GM19455 (cell line): ENCODE results near the gene SLC30A3.
"Not testable (repeated sequence)": the region's sequence is repeated elsewhere in the genome, so short reads cannot be mapped to it uniquely, and the experiment has no call there.

ENCODE experiments used
- ATAC-seq: cut with Tn5 transposase; IDR thresholded peaks from one replicate; pipeline ENCODE4 v1.9.1; 2021; ENCODE audit not compliant: unreplicated experiment

The SLC30A3 gene

DNA sequence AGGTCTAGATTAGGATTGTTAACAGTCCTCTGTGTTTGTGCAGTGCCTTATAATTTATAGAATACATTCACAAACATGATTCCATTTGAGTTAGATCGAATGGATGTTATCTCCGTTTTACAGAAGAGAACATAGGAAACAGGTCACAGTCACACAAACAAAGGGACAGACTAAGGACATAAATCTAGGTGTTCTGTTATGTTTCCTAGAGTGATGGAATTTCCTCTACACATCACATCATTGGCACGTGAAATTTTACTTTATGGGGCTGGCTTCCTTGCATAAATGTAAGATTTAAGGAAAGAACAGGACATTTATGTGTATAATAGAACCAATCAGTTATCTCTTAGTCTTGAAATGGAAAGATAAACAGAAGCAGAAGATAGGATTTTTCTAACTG, 25.8 kb upstream of the SLC30A3 start:
- no peak for ATAC-seq

DNA sequence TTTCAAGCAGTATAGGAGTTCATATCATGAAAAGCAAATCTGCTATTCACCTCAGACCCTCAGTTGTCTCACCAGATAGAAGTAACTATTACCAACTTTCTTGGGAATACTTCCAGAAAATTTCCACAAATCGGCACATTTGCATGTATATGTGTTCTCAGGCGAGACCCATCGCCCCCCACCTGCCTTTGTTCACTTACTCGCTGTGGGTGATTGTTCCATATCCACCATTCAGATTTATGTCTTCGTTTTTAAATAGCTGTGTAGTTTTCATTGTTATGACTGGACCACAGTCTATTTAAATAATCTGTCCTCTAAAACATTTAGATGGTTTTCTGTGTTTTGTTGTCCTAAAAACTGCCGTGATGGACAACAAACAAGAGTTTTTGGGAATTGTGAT, 22.6 kb upstream of the SLC30A3 start:
- no peak for ATAC-seq

DNA sequence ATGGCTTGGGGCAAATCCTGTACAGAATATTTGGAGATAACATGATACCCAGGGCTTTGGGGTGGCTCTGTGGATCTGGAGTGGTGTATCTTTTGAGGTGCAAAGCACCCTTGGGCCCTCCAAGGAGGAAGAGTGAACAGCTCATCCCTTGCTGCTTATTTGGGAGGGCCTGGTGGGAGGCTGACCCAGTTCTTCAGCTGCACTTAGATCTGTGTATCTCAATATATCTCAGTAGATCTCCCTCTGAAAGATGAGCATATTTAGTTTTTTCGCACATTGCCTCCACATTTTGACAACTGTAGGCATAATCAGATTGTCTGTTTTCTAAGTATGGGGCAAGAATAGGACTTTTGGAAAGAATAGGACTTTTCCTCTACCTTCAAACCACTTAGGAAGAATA, 22.1 kb upstream of the SLC30A3 start:
- ATAC-seq = no peak

DNA sequence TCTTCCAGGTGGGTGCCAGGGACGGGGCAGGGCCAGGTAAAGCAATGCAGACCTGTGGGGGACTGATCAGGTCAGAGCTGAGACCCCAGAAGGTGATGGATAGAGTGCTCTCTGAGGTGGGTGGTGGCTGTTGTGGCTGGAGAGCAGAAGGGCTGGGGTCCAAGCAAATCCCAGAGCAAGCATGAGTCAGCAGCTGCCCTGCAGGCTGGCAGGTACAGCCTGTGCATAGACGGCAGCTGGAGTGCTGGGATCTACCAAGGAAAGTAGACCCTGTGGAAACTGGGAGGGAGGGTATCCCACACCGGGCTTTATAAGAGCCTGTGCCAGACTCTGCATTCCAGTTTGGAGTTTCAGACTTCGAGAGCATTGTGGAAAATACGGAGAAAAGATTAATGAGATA, 20.0 kb upstream of the SLC30A3 start:
- no peak for ATAC-seq

DNA sequence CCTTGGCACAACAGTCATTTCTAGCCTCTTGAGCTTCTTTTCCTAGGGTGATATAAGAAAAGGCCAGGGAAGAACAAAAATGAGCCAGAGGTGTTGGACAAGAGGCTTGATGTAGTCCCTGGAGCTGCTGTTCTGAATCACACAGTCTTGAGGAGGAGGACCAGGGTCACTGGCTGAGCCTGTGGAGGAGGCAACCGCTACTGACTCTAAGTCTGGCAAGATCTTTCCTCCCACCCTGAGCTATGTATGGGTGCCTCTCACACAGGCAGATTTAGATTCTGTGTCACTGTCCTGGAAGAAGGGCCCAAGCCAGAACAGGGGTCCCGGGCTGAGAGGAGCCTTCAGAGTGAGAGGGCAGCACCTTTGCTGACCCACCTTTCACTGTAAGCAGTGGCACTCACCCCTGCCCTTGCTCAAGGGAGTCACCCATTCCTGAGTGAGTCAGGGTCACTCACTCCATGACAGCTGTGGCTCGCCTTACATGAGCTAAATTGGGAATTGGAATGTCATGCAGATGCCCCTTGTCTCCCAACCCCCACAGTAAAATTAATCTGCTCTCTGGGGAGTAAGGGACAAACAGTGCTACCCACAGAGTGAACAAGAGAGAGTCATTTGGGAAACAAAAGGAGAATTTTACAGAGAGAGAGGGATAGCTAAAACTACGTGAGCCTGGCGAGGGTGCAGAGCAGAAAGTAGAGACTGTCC, 19.2 kb upstream of the SLC30A3 start, which contains the start of gene TRIM54:
TSS of gene TRIM54 (plus strand) at position 575 of the 705 bp plus-strand sequence. CDS start 303 bp downstream, outside the sequence.
- no peak for ATAC-seq

DNA sequence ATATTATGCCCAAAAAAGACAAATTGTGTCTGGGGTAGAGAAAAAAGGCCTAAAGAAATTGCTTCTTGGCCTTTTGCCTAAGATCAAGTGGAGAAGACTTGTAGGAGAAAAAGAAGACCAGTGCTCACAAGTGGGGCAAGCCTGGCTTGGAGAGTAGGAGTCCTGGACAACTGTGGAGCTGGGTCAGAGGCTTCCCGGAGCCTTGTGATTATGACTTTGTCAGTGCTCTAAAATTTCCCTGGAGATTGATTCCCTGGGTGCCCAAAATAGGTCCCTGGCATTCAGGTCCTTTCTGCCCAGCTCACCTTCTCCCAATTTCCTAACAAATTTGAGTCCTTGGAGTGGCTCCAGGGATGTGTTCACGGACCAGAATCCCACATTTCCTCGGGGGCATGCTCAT, 18.6 kb upstream of the SLC30A3 start:
- ATAC-seq = no peak

DNA sequence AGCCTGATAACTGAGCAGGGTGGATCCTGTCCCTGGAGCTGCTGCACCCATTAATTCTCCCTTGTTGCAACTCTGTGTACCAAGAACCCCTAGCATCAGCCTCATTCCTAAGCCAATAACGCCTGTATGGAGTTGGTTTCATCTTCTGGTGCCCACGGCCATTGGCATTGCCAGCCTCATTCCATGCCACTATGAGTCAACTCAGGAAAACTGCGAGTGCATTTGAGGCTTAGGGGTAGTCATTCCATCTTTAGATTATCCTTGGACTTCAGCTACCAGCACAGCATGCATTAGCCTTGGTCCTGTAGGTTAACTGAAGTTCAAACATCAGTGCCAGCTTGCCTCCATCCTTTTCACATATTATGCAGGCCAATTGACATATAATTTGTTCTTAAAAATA, 18.0 kb upstream of the SLC30A3 start:
- ATAC-seq = no peak

DNA sequence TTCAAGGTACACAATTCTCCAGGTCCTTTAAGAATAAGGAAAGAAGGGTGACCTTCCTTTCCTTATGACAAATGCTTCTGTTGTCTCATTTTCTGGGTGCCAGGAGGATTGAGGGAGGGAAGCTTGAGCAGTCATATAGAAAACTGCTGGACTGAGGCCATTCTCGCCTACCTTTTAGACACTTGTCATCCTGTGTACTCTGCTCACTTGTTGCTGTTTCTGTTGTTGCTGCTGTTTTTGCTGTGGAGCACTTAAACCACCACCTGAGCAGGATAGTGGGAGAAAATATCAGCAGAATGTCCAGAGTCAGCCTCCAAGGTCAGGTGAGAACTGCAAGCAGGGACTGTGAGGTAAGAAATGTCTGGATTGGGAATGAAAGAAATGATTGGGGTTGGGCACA, 15.2 kb upstream of the SLC30A3 start:
- ATAC-seq = no peak

DNA sequence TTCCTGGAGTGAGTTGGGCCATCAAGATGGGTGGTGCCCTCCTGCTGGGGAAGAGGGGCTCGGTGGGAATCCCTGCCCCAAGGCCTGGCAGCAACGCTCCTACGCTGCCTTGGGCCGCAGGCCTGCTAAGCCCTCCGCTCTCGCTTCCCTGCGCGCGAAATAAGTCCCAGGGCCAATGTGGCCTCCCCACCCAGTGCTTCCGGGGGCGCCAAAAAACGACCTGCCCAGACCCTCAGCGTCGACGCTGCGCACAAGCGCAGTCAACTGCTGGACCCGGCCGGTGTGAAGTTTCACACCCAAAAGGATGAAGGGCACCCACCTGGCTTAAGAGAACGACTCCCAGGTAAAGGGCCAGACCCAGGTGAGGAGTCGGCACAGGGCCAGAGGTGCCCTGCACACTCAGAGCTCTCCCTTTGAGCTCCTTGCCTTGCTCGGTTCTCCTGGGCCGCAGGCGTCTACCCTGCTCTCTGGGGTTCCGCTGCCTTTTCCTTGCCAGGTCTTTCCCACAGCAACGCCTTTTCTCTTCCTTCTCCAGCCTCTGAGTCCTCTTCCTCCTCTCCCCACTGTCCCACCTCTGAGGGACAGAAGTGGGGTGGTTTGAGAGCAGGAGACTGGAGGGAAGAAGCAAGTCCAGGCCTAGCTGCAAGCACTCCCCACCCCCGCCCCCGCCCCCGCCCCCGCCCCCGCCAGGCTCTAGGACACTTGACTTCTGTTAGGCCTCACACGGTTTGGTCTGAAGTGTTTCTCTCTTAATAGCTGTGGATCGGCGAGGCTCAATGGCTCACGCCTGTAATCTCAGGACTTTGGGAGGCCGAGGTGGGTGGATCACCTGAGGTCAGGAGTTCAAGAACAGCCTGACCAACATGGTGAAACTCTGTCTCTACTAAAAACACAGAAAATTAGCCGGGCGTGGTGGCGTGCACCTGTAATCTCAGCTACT, 12.6 kb upstream of the SLC30A3 start, which contains the start of gene DNAJC5G:
TSS of gene DNAJC5G (plus strand) at position 223 of the 940 bp plus-strand sequence. CDS start 1,296 bp downstream, outside the sequence.
- ATAC-seq = no peak

DNA sequence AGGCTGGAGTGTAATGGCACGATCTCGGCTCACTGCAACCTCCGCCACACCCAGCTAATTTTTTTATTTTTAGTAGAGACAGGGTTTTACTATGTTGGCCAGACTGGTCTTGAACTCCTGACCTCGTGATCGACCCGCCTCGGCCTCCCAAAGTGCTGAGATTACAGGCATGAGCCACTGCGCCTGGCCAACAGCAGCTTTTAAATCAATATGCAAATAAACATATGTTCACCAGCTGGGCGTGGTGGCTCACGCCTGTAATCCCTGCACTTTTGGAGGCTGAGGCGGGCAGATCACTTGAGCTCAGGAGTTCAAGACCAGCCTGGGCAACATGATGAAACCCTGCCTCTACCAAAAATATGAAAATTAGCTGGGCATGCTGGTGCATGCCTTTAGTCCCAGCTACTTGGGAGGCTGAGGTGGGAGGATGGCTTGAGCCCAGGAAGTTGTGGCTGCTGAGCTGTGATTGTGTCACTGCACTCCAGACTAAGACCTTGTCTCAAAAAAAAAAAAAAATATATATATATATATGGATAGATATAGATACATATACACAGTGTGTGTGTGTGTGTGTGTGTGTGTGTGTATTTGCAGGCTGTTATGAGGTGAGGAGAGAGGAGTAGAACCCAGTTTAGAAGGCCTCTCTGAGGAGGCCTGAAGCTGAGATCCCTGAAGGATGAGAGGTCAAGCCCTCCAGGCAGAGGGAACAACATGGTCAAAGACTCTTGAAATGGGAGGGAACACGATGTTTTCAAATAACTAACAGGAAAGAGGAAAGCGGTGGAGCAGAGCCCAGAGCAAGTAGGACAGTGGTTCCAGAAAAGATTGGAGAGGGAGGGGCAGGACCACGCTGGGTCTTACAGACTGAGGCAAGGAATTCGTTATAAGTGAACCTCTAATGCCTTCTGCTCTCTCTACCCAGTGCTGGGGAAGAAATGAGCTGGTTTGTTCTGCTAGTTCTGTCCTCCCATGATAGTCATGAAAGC, 10.0 kb upstream of the SLC30A3 start:
- ATAC-seq = not testable (repeated sequence)

DNA sequence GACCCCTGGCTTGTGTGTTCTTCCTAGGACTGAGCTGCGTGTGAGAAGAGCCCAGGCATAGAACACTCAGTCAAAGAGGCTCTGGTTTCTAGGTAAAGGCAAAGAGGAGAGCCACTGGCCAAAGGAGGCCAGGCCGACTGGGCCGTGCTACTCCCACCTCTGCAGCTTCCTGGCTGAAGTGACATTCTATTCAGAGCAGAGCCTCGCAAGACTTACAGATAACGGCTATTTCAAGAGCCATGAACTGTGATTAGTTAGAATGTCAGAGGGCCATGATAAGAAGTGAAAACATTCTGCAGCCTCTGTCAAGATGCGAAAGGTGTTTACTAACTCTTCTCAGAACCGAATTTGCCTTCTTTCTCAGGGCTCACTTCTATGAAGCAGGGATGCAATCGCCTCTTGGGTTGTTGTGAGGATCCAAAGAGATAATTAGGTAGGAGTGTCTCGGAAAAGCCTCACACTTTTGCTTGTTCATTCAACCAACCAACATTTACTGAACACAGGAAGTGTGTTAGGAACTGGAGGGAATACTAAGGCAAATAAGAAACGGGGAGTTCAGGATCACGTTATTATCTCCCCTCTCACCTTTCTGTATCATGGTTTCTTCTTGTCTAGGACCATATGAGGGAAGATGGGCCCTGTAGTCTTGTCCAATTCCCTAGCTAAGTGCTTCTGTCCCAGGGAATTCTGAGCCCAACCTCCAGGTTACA, 8.9 kb upstream of the SLC30A3 start:
- no peak for ATAC-seq

DNA sequence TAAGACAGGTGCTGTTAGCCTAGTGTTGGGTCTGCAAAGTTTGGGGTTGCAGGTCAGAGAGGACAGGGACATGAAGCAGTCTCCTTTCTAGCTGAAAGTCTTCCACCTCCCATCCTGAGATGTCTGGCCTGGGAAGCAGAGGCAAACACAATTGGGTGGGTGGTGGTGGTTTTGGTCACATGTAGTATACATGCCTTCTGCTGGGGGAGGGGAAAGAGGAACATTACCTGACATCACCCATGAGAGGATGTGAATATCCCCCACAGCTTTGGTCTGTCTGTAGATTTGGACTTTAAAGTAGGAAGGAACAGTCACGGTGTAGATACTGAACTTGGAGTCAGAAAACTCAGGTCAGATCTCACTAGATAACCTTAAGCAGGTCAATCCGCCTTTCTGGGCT, 7.8 kb upstream of the SLC30A3 start:
- ATAC-seq = no peak

DNA sequence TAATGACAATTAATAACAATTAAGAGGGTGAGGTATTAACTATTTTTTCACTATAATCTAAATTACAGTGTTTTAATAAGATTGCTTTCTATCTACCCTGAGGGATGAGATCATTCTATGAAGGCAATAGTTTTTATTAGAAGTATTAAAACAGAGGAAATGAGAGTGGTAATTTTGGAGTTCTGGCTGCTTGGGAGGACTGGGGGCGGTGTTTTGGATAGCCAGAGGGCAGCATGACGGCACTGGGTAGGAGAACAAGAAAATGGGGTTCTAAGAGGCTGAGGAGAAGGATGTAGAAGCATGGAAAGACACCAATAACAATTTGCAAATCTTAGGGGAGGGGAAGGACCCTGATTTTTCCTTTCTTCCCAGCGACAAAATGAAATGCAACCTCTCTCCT, 7.3 kb upstream of the SLC30A3 start:
- no peak for ATAC-seq

DNA sequence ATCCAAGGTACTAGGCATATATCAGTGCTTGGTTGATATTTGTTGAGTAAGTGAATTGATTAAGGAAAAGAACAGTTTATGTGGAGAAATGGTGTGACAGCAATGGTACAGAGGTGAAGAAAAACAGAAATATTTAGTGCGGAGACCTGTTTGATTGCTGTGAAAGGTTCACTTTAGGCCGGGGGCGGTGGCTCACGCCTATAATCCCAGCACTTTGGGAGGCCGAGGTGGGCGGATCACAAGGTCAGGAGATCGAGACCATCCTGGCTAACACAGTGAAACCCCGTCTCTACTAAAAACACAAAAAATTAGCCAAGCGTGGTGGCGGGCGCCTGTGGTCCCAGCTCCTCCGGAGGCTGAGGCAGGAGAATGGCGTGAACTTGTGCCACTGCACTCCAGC, 5.4 kb upstream of the SLC30A3 start:
- ATAC-seq = not testable (repeated sequence)

DNA sequence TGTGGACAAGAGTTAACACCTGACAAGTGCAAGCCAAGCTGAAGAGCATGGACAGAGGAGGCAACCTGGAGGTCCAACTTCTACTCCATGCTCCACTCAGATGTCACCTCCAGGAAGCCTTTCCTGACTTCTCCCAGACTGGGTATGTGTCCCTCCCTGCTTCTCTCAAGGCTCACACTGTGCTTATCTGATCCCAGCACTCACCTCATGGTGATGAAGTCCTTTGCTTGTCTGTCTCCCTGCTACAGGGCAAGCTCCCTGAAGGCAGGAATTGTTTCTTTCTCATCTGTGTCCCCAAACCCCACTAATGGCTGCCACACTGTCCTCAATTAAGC, 2.7 kb upstream of the SLC30A3 start:
- ATAC-seq = no peak

DNA sequence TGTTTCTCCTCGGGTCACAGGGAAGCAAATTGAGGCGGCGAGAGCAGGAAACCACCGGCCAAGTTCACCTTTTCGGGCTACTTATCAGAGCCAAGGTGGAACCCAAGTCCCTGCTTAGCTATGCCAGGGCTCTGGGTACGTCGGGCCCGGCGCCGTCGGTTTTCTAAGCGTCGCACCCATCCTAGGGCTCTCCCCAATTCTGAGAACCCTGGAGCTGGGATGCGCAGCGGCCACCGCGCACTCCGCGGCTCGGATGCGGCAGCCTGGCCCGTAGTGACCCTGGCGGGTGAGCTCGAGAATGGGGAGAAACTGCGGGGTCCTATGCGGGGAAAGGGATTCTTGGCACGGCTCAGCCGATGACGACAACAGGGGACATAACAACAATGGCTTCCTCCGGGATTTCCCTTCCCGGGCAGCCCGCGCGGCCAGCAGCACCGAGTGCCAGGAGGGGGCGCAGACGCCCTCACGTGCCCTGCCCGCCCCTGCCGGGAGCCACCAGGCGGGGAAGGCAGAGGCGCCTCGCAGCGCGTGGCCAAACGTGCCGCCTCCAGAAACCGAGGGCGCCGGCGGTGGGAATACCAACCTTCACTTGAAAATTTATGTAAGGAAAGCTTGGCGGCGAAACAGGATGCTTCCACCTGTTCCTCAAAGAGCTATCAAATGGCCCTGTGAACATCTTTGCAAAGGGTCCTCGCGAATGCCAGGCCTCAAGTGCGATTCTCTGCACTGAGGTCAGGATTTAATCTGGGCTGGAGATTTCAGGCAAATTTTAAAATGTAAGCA, 2.1 kb upstream of the SLC30A3 start:
- no peak for ATAC-seq

DNA sequence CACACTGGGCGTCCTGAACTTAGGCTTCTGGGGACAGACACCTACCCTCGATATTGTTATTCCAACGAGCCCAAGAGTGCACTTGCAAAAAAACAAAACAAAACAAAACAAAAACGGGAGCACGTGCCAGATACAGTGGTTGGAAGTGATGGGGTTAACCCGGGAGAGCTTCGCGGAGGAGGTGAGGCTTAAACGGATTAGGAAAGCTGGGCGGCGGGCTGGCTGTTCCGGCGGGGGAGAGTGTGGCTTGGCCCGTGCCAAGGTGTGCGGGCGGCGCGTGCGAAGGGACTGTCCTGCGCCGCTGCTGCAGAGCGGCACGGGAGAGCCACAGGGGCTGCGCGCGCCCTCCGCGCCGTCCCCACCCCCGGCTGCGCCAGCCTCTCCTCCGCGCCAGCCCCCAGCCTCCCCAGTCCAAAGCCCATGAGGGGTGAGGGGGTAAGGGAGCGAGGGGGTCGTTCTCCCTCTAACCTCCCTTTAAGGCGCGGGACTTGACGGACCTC, 1.5 kb upstream of the SLC30A3 start:
- no peak for ATAC-seq

DNA sequence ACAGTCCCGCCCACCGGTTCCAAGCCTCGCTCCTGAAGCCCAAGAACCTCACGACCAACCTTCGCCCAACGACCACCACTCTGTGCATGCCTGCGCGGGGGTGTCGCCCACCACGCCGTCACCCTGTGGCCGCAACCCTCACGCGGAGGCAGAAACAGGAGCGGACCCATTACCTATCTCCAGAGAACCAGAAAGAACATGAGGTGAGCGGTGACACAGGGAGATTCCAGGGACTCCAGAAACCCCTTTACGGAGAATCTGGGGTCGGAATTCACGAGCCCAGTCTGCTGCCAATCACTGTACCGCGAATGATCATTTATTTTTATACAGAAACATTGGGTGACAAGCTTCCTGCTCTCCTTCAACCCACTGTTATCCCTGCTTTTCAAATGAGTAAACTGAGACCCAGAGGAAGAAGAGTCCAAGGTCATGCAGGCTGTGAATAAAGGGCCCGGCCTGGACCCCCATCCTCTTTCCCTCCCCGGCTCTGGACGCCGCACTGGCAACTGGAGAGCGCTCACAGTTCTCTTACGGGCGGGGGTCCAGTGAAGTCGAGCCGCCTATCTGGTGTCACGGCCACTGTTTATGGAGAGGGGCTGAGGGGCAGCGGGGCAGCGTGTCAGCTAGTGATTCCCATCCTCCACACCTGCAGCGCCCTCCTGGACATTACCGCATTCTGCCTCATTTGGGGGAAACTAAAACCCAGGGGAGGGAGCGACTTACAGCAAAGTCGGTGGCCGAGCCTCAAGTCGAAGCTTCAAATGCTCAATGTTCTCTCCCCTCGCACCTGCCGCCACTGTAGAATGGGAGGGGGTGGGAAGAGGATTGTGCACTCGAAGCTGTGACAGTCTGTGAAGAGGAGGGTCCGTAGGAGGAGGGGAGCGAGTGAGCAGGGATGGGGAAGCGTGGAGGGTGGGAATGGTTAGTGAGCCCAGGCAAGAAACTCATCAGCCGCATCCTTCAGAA, 723 bp upstream of the SLC30A3 start:
- no peak for ATAC-seq
